ENCODE results near the gene LIMS2. TPM values are rescaled to one million over a fixed set of nuclear protein-coding genes. Genes with fewer than 3 reads are reported as not detected.

Gene LIMS2
- total RNA-seq, 1 donor from 2014 or later = 161 TPM

GRCh38 chr2:127619877-127620705 is 55.2 kb downstream of the LIMS2 start:
- TF ChIP-seq CTCF (IDR thresholded peaks at IDR 0.05) = no peak
- no peaks in the 10 kb centered on the region for H3K9me3 ChIP-seq
- H3K4me3 ChIP-seq = no peak overlapping the region
- H3K27ac ChIP-seq = no peak overlapping the region
- intact Hi-C loops (cut with DNase I) = no loop called here
- DNase-seq = peak; percentile 52
- no peaks in the 10 kb centered on the region for H3K36me3 ChIP-seq
- no peaks in the 10 kb centered on the region for H3K27me3 ChIP-seq
- no peaks in the 10 kb centered on the region for H3K4me1 ChIP-seq
- no peak for ATAC-seq

- intact Hi-C loops (cut with DNase I) = no loop called here
- no peak for DNase-seq
- no peaks in the 10 kb centered on the region for H3K36me3 ChIP-seq
- ATAC-seq = no peak
- H3K4me3 ChIP-seq = no peak overlapping the region
- H3K9me3 ChIP-seq = no peaks in the 10 kb centered on the region
- H3K27me3 ChIP-seq = no peaks in the 10 kb centered on the region
- no peak for TF ChIP-seq CTCF (IDR thresholded peaks at IDR 0.05)
- H3K4me1 ChIP-seq = no peaks in the 10 kb centered on the region
- H3K27ac ChIP-seq = no peak overlapping the region
Observed at GRCh38 chr2:127619203-127619590, 56.1 kb downstream of the LIMS2 start.

DNA sequence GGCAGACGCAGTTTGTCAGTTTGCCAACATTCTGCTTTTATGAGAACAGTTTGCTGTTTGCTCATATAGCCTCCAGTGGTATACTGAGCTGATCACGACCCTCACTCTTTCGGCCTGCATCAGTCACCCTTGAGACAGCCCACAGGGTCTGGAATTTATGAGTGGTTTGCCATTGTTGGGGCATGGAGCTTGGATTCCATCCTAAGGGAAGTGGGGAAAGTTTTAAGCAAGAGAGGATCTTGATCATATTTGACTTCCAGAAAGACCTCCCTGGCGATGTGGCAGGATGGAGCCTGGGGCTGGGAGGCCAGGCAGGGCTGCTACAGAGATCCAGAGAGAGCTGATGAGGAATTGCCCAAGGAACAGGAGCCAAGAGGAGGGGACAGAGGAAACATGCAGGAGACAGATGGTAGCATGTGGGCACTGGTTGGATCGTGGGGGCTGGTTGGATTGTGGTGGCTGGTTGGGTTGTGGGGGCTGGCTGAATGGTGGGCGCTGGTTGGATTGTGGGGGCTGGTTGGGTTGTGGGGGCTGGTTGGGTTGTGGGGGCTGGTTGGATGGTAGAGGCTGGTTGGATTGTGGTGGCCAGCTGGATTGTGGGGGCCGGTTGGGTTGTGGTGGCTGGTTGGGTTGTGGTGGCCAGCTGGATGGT is 56.7 kb downstream of the LIMS2 start:
- Histone ChIP-seq H3K4me3 (no peak overlapping the region), H3K9me3 (no peaks in the 10 kb centered on the region), H3K4me1 (no peaks in the 10 kb centered on the region), H3K36me3 (no peaks in the 10 kb centered on the region), H3K27me3 (no peaks in the 10 kb centered on the region), H3K27ac (no peak overlapping the region)
- intact Hi-C loops (cut with DNase I) = no loop called here
- ATAC-seq (no peak), DNase-seq (no peak)
- TF ChIP-seq CTCF (IDR thresholded peaks at IDR 0.05) = no peak

GRCh38 chr2:127615511-127616166 is 59.7 kb downstream of the LIMS2 start:
- intact Hi-C loops (cut with DNase I) = no loop called here
- ATAC-seq = no peak
- DNase-seq = no peak
- no peaks in the 10 kb centered on the region for H3K4me1 ChIP-seq
- no peak for TF ChIP-seq CTCF (IDR thresholded peaks at IDR 0.05)
- no peaks in the 10 kb centered on the region for H3K9me3 ChIP-seq
- H3K27ac ChIP-seq = no peak overlapping the region
- H3K36me3 ChIP-seq = no peaks in the 10 kb centered on the region
- no peak overlapping the region for H3K4me3 ChIP-seq
- no peaks in the 10 kb centered on the region for H3K27me3 ChIP-seq

DNA sequence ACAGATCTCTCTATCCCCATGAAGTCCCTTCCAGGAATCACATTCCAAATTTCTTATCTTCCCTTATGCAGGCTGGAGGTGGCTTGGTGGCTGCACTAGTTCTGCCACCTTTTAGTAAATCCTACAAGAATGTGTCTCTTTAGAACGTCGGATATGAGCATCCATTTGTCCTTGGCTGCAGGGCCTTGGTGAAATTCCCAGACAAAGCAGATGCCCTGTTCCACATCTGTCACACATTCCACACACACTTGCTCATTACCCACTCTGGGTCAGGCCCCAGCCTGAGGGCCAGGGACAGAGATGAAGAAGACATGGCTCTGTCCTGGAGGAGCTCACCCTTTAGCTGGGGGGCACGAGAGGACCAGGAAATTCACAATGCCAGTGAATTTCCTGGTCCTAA is 60.6 kb downstream of the LIMS2 start:
- no peak for ATAC-seq
- no peak overlapping the region for H3K27ac ChIP-seq
- no peaks in the 10 kb centered on the region for H3K4me1 ChIP-seq
- no peak for DNase-seq
- no peaks in the 10 kb centered on the region for H3K36me3 ChIP-seq
- H3K4me3 ChIP-seq = no peak overlapping the region
- no peaks in the 10 kb centered on the region for H3K9me3 ChIP-seq
- H3K27me3 ChIP-seq = no peaks in the 10 kb centered on the region
- intact Hi-C loops (cut with DNase I) = no loop called here
- TF ChIP-seq CTCF (IDR thresholded peaks at IDR 0.05) = no peak
